HG02588 (cell line): ENCODE measurements around the gene ULK1.

Experiments
- ATAC-seq: cut with Tn5 transposase; IDR thresholded peaks from one replicate; pipeline ENCODE4 v1.9.1; 2021; ENCODE audit warnings: mild to moderate bottlenecking, moderate library complexity; ENCODE audit not compliant: unreplicated experiment

Gene ULK1

DNA sequence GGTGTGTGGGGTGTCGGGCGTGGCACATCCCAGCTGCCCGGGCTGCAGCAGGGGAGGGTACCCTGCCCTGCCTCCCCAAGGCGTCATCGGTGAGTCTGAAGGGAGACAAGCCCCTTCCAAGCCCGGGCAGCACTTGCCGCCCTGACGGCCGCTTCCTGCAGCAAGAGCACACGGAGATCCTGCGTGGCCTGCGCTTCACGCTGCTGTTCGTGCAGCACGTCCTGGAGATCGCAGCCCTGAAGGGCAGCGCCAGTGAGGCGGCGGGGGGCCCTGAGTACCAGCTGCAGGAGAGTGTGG lies 24.6 kb downstream of the ULK1 start:
- ATAC-seq, result no peak

DNA sequence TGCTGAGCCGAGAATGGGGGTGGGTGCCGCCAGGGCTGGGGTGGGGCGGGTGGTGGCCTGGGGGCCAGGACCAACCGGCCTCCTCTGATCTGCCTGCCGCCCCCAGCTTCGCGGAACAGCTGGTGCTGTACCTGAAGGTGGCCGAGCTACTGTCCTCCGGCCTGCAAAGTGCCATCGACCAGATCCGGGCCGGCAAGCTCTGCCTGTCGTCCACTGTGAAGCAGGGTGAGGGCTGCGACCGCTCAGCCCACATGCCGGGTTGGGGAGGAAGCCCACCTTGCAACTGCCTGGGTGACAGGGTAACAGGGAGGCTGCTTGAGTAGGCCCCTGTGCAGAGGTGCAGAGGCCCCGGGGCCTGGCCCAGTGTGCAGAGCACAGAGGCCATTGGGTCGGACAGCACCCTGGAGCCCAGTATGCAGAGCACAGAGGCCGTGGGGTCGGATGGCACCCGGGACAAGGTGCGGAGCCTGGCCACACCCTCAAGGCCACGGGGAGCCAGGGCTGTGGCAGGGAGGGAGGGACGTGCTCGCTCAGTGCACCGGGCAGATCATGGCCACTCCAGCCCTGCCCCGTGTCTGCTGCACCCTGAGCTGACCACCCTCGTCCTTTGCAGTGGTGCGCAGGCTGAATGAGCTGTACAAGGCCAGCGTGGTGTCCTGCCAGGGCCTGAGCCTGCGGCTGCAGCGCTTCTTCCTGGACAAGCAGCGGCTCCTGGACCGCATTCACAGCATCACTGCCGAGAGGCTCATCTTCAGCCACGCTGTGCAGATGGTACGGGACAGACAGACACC lies 25.1 kb downstream of the ULK1 start:
- ATAC-seq, result no peak

DNA sequence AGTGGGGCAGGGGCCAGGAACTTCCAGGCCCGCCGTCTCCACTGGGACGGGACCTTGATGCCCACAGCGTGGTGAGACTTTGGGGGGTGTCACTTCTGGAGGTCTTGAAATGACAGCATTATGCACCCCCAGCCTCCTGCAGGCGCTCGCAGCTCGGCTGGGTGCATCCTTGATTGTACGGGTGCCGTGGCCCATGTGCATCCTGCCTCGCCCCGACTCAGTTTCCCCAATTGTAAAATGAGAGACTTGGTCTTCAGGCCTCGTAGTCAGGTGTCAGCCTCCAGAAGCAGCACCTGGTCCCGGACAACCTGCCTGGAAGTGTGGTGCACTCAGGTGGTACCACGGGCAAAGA lies 25.7 kb downstream of the ULK1 start:
- ATAC-seq, result no peak

DNA sequence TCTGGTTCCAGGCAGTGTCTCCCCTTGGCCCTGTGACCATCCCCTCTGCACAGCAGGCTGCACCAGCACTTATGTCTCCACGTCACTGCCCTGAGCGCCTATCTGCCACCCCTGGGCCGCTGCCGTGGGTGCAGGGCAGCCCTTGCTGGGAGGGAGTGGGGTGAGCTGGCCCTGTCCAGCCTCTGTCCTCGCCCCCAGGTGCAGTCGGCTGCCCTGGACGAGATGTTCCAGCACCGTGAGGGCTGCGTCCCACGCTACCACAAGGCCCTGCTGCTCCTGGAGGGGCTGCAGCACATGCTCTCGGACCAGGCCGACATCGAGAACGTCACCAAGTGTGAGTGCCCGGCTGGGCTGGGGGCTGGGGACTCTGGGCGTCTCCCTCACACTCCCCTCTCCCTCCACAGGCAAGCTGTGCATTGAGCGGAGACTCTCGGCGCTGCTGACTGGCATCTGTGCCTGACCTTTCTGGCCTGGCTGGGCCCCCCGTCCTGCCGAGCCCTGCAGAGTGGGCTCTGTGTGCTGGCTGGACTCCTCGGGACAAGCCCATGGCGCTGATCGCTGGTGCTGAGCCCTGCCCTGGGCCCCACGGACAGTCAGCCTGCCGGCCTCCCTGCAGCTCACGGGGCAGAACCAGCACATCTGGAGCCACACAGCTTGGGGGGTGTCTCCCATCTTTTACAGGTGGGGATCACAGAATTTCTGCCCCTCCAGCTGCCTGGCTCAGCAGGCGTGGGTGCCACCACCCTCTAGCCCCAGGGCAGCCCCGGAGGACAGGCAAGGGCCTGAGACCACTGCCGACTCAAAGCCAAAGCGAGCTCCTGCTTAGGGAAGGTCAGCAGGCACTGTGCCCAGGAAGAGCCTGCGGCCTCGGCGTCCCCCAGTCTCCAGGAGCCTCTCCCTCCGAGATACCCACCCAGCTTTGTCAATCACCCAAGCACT lies 26.7 kb downstream of the ULK1 start:
- ATAC-seq, result no peak

DNA sequence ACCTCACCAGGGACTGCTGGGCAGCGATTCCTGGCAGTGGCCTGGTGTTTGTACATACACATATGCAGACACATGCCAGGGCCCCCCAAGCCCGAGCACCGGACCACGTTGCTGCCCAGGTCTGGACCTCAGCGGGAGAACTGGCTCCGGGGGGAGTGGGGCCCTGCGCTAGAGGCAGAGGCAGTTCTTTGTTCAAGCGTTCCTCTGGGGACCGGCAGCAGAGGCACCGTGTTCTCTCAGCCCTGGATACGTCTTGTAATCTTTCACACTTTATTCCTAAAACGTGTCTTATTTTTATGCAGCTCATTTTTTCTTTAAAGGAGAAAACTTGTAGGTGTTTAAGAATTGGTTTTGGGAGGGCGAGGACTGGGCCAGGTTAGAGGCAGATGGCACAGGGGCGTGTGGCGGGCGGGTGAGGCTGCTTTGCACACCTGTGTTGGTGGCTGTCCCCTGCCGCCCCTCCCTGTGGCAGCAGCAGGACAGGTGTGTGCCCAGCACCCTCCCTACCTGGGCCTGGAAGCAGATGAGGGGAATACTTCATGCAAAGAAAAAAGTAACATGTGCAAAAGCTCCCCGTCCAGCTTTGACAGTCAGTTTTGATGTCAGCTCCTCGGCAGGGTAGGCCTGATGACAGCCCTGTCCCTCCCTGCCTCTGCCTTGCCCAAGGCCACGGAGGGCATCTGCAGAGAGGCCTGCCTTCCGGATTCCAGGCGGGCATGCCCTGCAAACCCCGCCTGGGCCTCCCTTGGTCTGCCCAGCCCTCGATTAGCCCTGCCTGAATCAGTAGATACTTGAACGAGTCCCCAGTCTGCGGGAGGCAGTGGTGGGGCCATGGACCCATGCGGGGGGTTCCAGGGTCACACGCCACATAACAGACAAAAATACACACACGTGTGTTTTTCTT lies 27.7 kb downstream of the ULK1 start:
- ATAC-seq, result no peak

DNA sequence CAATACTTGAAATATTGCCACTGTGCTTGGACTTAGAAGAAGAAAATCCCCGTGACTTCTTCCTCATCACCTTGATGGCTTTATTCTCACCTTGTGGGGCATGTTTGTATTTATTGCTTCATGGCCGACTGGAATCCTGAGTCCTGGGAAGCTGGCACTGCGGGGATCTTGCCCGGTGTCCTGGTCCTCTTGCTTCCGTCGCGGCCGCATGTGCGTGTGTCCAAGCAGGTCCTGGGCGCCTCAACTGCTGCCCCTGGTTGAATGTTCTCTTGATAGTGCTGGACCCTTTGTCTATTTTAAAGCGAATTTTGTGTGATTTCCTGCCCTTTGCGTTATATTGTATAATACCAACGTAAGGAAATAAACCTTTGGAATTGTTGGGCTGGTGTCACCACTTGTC lies 28.4 kb downstream of the ULK1 start:
- ATAC-seq, result no peak

DNA sequence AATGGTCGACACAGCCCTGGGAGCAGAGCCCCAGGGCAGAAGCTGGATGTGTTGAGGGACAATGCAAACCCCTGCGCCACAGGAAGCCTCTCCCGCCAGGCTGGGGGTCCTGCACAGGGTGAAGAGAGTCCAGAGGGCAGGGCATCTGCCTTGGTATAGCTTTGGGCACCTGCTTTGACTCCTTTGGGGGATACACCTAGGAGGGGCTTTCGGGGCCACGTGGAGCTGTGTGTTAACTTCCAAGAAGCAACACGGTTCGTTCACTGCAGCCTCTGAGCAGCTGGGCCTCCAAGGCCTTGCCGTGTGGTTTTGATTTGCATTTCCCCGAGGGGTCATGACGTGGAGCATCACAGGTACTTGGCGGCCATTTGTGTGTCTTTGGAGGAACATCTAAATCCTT lies 28.8 kb downstream of the ULK1 start:
- ATAC-seq, result peak; percentile 77

DNA sequence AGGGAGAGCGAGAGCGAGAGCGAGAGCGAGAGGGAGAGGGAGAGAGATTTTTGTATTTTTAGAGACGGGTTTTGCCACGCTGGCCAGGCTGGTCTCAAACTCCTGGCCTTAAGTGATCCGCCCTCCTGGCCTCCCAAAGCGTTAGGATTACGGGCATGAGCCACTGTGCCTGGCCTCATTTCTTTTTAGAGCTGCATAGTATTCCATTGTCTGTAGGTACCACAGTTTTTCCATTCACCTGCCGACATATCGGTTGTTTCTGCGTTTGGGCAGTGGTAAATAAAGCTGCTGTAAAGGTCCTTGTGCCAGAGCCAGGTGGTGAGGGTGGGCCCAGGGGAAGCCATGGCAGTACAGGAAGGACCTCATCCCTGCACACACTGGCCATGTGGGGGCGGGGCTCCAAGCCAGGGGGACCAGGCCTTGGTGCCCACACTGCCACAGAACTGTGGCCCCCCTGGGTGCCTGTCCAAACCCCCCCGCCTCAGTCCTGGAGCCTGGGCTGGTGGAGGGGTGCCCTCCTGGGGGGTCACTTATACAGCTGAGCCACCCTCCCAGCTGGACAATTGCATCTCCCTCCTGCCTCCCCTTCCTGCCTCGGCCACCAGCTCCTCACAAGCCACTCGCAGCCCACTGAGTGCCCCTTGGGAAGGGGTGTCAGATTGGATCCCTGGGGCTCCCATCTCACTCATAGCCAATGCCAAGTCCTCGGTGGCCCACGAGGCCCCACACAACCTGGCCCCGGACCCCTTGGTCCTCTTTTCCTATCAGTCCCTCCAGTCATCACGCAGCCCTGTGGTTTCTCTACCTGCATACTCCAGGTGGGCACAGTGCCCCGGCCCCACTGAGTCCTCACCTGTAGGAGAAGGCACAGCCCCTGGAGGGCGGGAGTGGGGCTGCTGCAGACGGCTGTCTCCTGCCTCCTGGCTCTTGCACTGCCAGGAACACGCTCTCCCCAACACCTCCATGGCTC lies 33.0 kb downstream of the ULK1 start:
- ATAC-seq, result no peak

DNA sequence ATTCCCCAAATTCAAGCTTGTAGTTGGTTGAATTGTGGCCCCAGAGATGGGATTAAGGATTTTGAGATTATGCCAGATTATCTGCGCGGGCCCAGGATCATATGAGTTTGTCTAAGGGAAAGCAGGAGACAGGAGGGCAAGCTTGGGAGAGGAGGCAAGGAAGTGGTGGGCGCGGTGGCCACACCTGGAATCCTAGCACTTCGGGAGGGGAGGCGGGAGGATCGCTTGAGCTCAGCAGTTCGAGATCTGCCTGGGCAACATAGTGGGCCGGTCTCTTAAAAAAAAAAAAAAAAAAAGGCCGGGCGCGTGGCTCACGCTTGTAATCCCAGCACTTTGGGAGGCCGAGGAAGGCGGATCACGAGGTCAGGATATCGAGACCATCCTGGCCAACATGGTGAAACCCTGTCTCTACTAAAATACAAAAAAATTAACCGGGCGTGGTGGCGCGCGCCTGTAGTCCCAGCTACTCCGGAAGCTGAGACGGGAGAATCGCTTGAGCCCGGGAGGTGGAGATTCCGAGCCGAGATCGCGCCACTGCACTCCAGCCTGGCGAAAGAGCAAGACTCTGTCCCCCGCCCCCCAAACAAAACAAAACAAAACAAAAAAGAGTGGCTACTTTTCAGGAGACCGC lies 33.8 kb downstream of the ULK1 start:
- no peak for ATAC-seq

DNA sequence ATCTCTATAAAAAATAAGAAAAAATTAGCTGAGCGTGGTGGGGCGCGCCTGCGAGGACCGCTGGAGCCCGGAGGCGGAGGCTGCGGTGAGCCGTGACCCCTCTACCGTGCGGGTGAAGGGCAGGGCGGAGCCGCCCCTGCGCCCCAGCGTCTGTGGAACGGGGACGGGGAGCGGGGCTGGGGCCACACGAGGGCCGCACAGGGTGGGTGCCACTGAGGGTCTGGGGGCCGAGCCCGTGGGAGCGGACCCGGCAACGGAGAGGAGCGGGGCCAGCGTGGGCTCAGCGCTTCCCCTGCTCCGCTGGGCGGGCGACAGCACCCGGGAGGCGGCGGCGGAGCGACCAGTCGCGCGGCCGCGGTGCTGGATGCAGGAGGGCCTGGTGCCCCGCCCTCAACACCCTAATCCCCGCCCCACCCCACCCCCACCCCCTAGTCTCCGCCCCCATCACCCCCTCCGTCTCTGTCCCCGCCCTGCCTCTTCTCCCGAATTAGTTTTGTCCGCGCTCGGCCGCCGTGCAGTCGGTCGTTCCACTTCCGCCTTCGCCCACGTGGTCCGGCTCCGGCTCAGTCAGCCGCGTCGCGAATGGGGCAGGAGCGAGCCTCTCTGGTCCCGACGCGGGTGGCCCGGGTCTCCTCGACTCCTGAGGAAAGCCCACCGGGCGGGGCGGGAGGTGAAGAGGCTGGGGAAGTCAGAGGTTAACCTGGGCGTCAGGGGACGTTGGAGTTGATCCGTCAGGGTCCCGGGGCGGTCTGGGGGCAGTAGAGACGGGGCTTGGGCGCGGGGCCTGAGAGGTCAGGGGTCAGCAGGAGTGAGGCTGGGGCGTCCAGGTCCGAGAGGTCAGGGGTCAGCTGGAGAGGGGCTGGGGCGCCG lies 34.5 kb downstream of the ULK1 start, which contains the start of gene PUS1:
TSS of gene PUS1 (plus strand) at position 566 of the 870 bp plus-strand sequence. CDS start 447 bp downstream, outside the sequence.
- peak; percentile 63 for ATAC-seq

DNA sequence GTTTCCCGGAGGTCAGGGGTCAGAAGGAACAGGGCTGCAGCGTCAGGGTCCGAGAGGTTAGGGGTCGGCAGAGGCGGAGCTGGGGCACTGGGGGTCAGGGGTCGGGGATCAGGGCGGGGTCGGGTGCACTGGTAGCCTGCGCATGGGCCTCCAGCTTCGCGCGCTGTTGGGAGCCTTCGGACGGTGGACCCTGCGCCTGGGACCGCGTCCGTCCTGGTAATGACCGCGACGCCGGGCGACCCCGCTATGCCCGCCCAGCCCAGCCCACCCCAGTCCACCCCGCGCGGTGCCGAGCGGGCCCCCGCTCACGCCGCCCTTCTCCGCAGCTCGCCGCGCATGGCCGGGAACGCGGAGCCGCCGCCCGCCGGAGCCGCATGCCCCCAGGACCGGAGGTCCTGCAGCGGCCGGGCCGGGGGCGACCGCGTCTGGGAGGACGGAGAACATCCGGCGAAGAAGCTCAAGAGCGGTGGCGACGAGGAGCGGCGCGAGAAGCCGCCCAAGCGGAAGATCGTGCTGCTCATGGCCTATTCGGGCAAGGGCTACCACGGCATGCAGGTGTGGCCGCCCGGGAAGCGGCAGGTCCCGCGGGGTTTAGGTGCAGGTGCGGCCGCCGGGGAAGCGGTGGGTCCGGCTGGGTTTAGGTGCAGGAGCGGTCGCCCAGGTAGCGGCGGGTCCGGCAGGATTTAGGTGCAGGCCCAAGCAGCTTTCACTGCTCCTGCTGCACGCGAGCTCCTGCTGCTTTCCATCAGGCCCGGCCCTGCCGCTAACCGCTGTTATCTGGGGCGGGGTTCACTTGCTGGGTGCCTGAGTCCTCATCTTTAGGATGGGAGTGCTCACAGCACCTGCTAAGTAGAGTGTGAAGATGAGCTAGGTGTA lies 35.4 kb downstream of the ULK1 start:
- ATAC-seq, result peak; percentile 2

DNA sequence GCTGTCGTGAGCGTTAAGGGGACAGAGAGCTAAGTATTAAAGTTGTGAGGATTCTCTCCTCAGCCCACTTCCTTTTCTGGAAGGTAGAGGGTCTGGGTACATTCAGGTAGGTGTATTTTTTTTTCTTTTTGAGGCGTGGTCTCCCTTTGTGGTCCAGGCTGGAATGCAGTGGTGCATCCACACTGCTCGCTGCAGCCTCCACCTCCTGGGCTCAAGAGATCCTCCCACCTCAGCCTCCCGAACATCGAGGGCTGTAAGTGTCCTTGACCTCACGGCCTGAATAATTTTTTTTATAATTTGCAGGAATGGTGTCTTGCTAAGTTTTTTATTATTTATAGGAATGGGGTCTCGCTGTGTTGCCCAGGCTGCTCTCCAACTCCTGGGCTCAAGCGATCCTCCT lies 36.1 kb downstream of the ULK1 start:
- ATAC-seq, result no peak

DNA sequence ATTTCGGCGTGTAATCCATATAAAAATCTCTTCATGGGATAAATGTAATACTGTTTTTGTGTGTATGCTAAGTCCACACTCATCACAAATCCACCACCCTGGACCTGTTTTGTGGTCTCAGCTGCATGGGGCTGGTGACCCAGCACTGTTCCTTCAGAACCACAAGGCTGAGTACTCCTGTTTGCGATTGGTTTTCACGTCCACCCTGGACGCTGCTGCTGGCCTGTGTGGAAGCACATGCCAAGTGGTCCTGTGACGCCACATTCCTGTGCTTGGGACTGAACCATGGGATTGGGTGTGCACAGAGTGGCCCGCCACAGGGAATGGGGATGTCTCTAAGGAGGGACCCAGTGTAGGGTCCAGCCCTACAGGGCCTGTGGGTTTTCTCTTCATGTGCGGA lies 39.0 kb downstream of the ULK1 start:
- ATAC-seq, result no peak

DNA sequence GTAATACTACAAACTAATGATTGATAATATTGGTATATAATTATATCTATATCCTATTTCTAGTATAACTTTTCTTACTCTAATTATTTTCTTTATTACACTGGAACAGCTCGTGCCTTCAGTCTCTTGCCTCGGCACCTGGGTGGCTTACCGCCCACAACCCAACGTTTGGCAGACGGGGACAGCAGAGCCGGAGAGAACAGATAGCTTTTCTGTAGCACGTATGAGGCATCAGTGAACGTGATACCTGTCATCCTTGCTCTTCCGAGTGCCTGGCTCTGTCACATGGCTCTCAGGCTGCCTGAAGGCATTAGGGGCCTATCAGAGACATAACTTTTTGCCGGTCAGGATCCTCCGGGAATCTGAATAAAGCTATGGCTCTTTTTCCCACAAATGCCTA lies 40.1 kb downstream of the ULK1 start:
- ATAC-seq, result no peak

DNA sequence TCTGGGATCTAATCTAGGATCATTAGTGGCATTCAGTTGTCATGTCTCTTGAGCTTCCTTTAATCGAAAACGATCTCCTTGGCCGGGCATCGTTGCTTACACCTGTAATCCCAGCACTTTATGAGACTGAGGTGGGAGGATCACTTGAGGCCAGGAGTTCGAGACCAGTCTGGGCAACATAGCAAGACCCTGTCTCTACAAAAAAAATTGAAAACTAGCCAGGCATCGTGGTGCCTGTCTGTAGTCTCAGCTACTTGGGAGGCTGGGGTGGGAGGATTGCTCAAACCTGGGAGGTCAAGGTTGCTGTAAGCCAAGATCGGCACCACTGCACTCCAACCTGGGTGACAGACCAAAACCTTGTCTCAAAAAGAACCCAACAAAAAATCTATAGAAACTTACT lies 43.7 kb downstream of the ULK1 start:
- no peak for ATAC-seq

DNA sequence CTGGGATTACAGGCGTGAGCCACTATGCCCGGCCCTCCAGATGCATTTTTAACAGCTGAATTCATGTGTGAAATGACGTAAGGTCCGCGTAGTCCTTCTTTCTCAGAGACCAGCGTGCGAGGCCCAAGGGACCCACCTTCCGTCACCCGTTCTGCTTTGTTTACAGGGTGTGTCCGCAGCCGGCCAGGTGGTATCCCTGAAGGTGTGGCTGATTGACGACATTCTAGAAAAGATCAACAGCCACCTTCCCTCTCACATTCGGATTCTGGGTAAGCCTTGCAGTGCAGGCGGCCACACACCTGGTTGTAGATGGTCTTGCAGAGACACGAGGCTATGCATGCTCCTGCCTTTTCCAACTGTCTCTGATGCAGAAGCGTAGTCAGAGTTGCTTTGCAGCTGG lies 44.6 kb downstream of the ULK1 start:
- ATAC-seq, result no peak

DNA sequence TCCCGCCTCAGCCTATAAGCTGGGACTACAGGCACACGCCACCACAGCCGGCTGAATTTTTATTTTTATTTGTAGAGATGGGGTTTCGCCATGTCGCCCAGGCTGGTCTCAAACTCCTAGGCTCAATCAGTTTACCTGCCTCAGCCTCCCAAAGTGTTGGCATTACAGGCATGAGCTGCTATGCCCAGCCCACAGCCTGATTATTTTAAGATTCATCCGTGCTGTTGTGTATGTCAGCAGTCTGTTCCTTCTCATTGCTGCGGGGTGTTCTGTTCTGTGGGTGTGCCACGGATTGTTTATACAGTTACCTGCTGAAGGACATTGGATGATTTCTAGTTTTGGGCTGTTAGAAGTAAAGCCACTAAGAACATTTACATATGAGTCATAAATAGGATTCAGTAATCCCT lies 45.7 kb downstream of the ULK1 start:
- ATAC-seq, result no peak
